ENCODE data around the gene PTPRN2. TPM values are rescaled to one million over a fixed set of nuclear protein-coding genes. Genes with fewer than 3 reads are reported as not detected.

Gene PTPRN2
- total and polyA plus RNA-seq, 2 of the 8 experiments (the other 6 are each of a cell fraction or from before 2014, with no cell fraction given), result 2.6 to 4.5 TPM

DNA sequence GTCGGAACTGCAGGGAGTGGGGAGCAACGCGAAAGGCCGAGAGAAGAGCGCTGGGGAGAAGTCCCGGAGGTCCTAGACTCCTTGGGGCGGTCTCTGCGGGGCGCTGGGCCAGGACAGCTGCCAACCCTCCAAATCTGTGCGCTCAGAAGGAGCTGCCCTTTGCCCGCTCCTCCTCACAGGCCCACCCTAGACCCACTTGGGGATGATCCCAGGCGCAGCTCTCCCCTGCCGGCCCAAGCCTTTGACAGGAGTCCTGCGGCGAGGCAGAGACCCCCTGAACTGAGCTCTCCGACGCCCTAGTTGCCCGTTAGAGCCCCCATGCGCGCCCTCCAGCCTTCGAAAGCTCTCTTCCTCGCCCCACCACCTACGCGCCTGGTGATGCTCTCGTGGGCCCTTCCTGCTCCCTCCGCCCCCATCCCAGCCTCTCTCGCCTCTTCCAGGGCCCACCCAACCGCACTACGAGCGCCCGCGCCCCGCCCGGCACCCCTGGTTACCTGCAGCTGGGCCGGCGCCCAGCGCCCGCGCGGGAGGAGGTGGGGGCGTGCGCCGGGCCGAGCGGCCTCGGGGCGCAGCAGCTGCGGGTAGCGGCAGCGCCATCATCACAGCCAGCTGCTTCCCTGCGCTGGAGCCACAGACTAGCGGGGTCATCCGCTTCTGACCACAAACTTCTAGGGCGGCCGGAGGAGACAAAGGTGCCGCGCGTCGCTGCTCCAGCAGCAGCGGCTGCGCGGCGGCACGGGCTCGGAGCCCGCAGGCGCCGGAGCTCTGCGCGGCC lies 897.4 kb downstream of the PTPRN2 start:
- H3K79me2 ChIP-seq (ENCODE audit: control insufficient read depth in 1 of 2, insufficient read depth in 2 of 2, low read length in 2 of 2), result no peaks in the 10 kb centered on the region
- no peak overlapping the region for H4K5ac ChIP-seq (ENCODE audit: insufficient read length, low read depth, low read length)
- CTCF ChIA-PET (ENCODE audit: partially characterized antibody), result interaction anchor here (0.9 to 1.2 kb wide), 2 partner anchors 10 to 216 kb away, joined by 3 to 4 read pairs; no protein-coding TSS in a partner anchor
- H3K14ac ChIP-seq (ENCODE audit: insufficient read length), result no peak overlapping the region
- H3K27me3 ChIP-seq (replicated peaks in 1 of 4; ENCODE audit: control insufficient read depth in 3 of 4, extremely low read depth in 1 of 4, insufficient read depth in 3 of 4, low read length in 3 of 4), result peaks cover 80 to 97% (median 87%) of the 10 kb centered on the region in 4 experiments
- H3K56ac ChIP-seq (replicated peaks; ENCODE audit: insufficient read length, low read depth, low read length), result no peak overlapping the region
- no peak overlapping the region for H3K23ac ChIP-seq (ENCODE audit: insufficient read length)
- H2BK120ac ChIP-seq (replicated peaks; ENCODE audit: low read depth, low read length), result no peak overlapping the region
- peaks cover 0 to 7% (median 0%) of the 10 kb centered on the region in 4 experiments; a peak in 1 of 8 replicates for H3K36me3 ChIP-seq (ENCODE audit: control insufficient read depth in 2 of 4, insufficient read depth in 4 of 4, low read length in 3 of 4)
- H3K23me2 ChIP-seq (ENCODE audit: low read depth, low read length), result peaks cover 23% of the 10 kb centered on the region; the same call in 1 of the 2 replicates
- H2BK20ac ChIP-seq (ENCODE audit: low read length), result no peak overlapping the region
- peaks cover 17 to 19% of the 10 kb centered on the region in 2 experiments for H4K20me1 ChIP-seq (replicated peaks in 1 of 2; ENCODE audit: control insufficient read depth in 1 of 2, insufficient read depth in 2 of 2, low read length in 2 of 2)
- H2BK12ac ChIP-seq (ENCODE audit: low read depth, low read length), result no peak overlapping the region
- no peak overlapping the region for H3K4ac ChIP-seq (replicated peaks; ENCODE audit: insufficient read length, low read depth, low read length)
- no peak overlapping the region for H3K27ac ChIP-seq (ENCODE audit: low read depth, low read length)
- no peak overlapping the region for H4K91ac ChIP-seq (replicated peaks; ENCODE audit: insufficient read length, low read length)
- no peaks in the 10 kb centered on the region; a peak in 1 of 4 replicates for H3K9me3 ChIP-seq (ENCODE audit: insufficient read depth in 2 of 2, low read depth in 1 of 2, low read length in 1 of 2)
- H2AFZ ChIP-seq (ENCODE audit: low read length), result no peak overlapping the region
- H3K4me3 ChIP-seq (ENCODE audit: extremely low read depth in 1 of 4, insufficient read depth in 2 of 4, low read depth in 3 of 4, low read length in 4 of 4), result peak overlapping the region; percentile 18 to 62 (median 34)
- no peak overlapping the region for H2AK5ac ChIP-seq (ENCODE audit: low read depth, low read length)
- H2BK15ac ChIP-seq (ENCODE audit: low read length), result no peak overlapping the region
- H3K79me1 ChIP-seq (ENCODE audit: low read depth, low read length), result no peaks in the 10 kb centered on the region
- H3K18ac ChIP-seq (ENCODE audit: extremely low read depth, low read length), result peak overlapping the region; percentile 60; the same call in 1 of the 2 replicates
- no peak overlapping the region for H2BK5ac ChIP-seq (ENCODE audit: low read depth, low read length)
- H3K4me1 ChIP-seq (replicated peaks in 1 of 4; ENCODE audit: control insufficient read depth in 3 of 4, insufficient read depth in 4 of 4, low read length in 3 of 4), result peaks cover 0 to 43% (median 21%) of the 10 kb centered on the region in 4 experiments; a peak in 6 of 7 replicates
- FAIRE-seq (no peak), DNase-seq (ENCODE audit: low read depth in 1 of 2, low spot score in 2 of 2) (peak in 1 of 2 experiments; percentile 62)
- 4% methylated on average over 47 of the region's 70 CpGs; no CpG with 5 or more reads in 1 of the 2 experiments for WGBS, 2 experiments (ENCODE audit: extremely low coverage in 1 of 2, insufficient coverage in 1 of 2, insufficient read length in 1 of 2, insufficient replicate concordance in 2 of 2, low coverage in 1 of 2, low lambda C conversion rate in 2 of 2, missing lambda C conversion rate in 1 of 2)
- peak overlapping the region; percentile 96 for H3K4me2 ChIP-seq (ENCODE audit: insufficient read depth in 1 of 2, low read depth in 2 of 2, low read length in 2 of 2)
- POLR2A ChIA-PET (ENCODE audit: partially characterized antibody), result interaction anchor here (0.6 kb wide), 1 partner anchor 10 kb away, joined by 3 read pairs; no protein-coding TSS in a partner anchor
- no peak overlapping the region for H3K9ac ChIP-seq (replicated peaks in 1 of 4; ENCODE audit: extremely low read depth in 1 of 4, low read depth in 3 of 4, low read length in 3 of 4)
- H4K8ac ChIP-seq (ENCODE audit: extremely low read depth, insufficient read depth, low read length), result no peak overlapping the region
- TF ChIP-seq KDM4A (IDR thresholded peaks at IDR 0.05; ENCODE audit: low read depth, low read length, severe bottlenecking) (no peak), SIX5 (IDR thresholded peaks at IDR 0.05; ENCODE audit: low read depth, low read length) (no peak), CBX8 (IDR thresholded peaks at IDR 0.05; ENCODE audit: borderline replicate concordance, low read depth, low read length) (0 out of 2 replicates have a peak, but pooled peaks have one; percentile 0), TAF7 (optimal IDR thresholded peaks at IDR 0.05; ENCODE audit: borderline replicate concordance, low read depth, low read length) (no peak), CTBP2 (IDR thresholded peaks at IDR 0.05; ENCODE audit: borderline replicate concordance, insufficient read depth, insufficient read length, low read length) (no peak), SUZ12 (IDR thresholded peaks at IDR 0.05; ENCODE audit: low read length) (peak; percentile 49), SIN3A (conservative IDR thresholded peaks at IDR 0.05 in 1 of 2, IDR thresholded peaks at IDR 0.05 in 1 of 2; ENCODE audit: low read depth in 1 of 2, low read length in 2 of 2) (no peak), EZH2 (IDR thresholded peaks at IDR 0.05; ENCODE audit: low read depth, low read length, severe bottlenecking) (peak; percentile 93), CHD2 (IDR thresholded peaks at IDR 0.05; ENCODE audit: low read length) (no peak)
- TF ChIP-seq, protein P1, sequence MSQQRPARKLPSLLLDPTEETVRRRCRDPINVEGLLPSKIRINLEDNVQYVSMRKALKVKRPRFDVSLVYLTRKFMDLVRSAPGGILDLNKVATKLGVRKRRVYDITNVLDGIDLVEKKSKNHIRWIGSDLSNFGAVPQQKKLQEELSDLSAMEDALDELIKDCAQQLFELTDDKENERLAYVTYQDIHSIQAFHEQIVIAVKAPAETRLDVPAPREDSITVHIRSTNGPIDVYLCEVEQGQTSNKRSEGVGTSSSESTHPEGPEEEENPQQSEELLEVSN (IDR thresholded peaks at IDR 0.05), result 0 out of 2 replicates have a peak, but pooled peaks have one; percentile 1

Measured in H1 (cell line).